ENCODE results near the gene NCBP2.

DNA sequence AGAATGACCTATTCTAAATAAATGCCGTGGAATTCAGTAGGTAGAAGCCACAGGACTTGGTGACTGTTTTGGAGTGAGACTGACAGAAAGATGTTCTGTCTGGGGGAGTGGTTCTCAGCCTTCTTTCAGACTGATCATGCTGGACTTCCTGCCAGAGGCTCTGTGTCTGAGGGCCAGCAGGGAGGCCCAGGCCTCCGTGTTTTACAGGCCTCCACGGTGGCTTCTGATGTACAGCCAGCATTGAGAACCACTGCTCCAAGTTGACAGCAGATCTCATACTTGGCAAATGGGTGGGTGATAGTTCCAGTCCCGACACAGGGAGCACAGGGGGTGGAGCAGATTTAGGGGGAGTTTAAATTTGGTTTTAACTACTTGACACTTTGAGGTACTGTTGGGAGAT lies 33.0 kb upstream of the NCBP2 start:
- TF ChIP-seq EP300 (IDR thresholded peaks at IDR 0.05), result no peak
- TF ChIP-seq POLR2AphosphoS5 (IDR thresholded peaks at IDR 0.05), result no peak
- no peak for TF ChIP-seq CTCF (IDR thresholded peaks at IDR 0.05)
- TF ChIP-seq POLR2A (IDR thresholded peaks at IDR 0.05), result no peak
